HG03039 (cell line): ENCODE measurements around the gene RAB36.

Experiments used
- ATAC-seq: cut with Tn5 transposase; IDR thresholded peaks from one replicate; pipeline ENCODE4 v1.9.1; 2021; ENCODE audit warnings: mild to moderate bottlenecking, moderate library complexity; ENCODE audit not compliant: unreplicated experiment

Gene RAB36

GRCh38 chr22:23137468-23137867 lies 7.8 kb upstream of the RAB36 start:
- ATAC-seq: no peak

- no peak for ATAC-seq
Measured at GRCh38 chr22:23137905-23138561, 7.2 kb upstream of the RAB36 start.

- ATAC-seq: no peak
Measured at GRCh38 chr22:23138584-23139435, 6.5 kb upstream of the RAB36 start.

- no peak for ATAC-seq
Measured at GRCh38 chr22:23140385-23140784, 4.9 kb upstream of the RAB36 start.

GRCh38 chr22:23142546-23143105 lies 2.7 kb upstream of the RAB36 start:
- ATAC-seq: no peak

GRCh38 chr22:23143119-23143518 lies 2.2 kb upstream of the RAB36 start:
- no peak for ATAC-seq

GRCh38 chr22:23144432-23144831 lies 845 bp upstream of the RAB36 start:
- no peak for ATAC-seq

- no peak for ATAC-seq
Measured at GRCh38 chr22:23145878-23146470, 697 bp downstream of the RAB36 start.

GRCh38 chr22:23146478-23147205 lies 1.4 kb downstream of the RAB36 start:
- no peak for ATAC-seq

- ATAC-seq: no peak
Measured at GRCh38 chr22:23147617-23148387, 2.5 kb downstream of the RAB36 start.

- ATAC-seq: no peak
Measured at GRCh38 chr22:23149743-23150238, 4.5 kb downstream of the RAB36 start.

GRCh38 chr22:23150762-23151161 lies 5.5 kb downstream of the RAB36 start:
- ATAC-seq: no peak

- no peak for ATAC-seq
Measured at GRCh38 chr22:23151827-23152226, 6.5 kb downstream of the RAB36 start.

- ATAC-seq: no peak
Measured at GRCh38 chr22:23152238-23153114, 7.2 kb downstream of the RAB36 start.

GRCh38 chr22:23153994-23154393 lies 8.7 kb downstream of the RAB36 start:
- no peak for ATAC-seq

GRCh38 chr22:23154461-23154860 lies 9.2 kb downstream of the RAB36 start:
- ATAC-seq: no peak

GRCh38 chr22:23155143-23155542 lies 9.9 kb downstream of the RAB36 start:
- ATAC-seq: no peak

GRCh38 chr22:23155831-23156230 lies 10.6 kb downstream of the RAB36 start:
- ATAC-seq: no peak

GRCh38 chr22:23156286-23156685 lies 11.0 kb downstream of the RAB36 start:
- no peak for ATAC-seq
